GM12873 (cell line): Measurements from ENCODE around the gene IGFN1.

Experiments
- CTCF ChIP-seq: IDR thresholded peaks from 2 replicates; pipeline ENCODE4 v1.5.1; 2012; ENCODE audit warnings: low read depth, mild to moderate bottlenecking, moderate library complexity, low read length, control low read depth; ENCODE audit not compliant: insufficient read depth; ENCODE audit errors: missing control alignments

Gene IGFN1

GRCh38 chr1:201259476-201260235, 69.0 kb downstream of the IGFN1 start:
- TF ChIP-seq CTCF, result no peak

- TF ChIP-seq CTCF, result no peak
Measured at GRCh38 chr1:201260236-201260590, 69.6 kb downstream of the IGFN1 start.

GRCh38 chr1:201260648-201261311, 70.2 kb downstream of the IGFN1 start:
- TF ChIP-seq CTCF, result no peak

- no peak for TF ChIP-seq CTCF
Measured at GRCh38 chr1:201261771-201262547, 71.3 kb downstream of the IGFN1 start.

- TF ChIP-seq CTCF, result no peak
Measured at GRCh38 chr1:201262963-201263608, 72.5 kb downstream of the IGFN1 start.

GRCh38 chr1:201264072-201264471, 73.4 kb downstream of the IGFN1 start:
- TF ChIP-seq CTCF, result no peak

GRCh38 chr1:201264554-201264953, 73.9 kb downstream of the IGFN1 start:
- TF ChIP-seq CTCF, result no peak
